Measurements from ENCODE around the gene REPS2.

Gene REPS2

DNA sequence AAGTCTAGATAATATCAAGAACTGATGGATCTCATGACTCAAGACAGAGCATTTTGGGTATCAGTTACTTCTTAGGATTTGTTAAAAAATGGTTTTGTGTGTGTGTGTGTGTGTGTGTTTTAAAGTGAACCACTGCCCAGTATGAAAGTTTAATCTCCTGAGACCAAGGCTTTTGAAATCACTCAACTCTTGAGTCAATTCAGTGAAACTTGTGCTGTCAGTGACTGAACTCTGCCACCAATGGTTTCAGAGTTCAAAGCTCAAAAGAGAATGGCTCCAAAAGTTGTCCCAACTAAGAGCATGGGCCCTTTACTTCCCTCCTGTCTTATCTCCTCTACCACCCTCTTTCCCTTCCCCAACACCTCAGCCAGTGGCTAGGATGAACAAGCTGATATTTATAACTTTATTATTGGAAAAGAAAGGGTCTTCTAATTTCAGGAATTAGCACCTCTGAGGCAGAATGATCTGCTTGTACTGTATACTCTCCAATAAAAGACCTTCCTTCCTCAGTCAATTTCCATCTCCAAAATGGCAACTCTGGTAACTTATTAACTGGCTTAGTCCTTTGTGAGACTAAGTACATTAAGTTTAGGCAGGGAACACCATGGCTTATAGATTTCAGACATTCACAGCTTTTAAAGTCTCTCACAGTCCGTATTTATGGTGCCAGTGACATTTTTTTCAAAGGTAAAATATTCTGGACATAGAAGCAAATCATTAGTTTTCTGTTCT is 152.2 kb downstream of the REPS2 start:
- DNase-seq, result no peak

DNA sequence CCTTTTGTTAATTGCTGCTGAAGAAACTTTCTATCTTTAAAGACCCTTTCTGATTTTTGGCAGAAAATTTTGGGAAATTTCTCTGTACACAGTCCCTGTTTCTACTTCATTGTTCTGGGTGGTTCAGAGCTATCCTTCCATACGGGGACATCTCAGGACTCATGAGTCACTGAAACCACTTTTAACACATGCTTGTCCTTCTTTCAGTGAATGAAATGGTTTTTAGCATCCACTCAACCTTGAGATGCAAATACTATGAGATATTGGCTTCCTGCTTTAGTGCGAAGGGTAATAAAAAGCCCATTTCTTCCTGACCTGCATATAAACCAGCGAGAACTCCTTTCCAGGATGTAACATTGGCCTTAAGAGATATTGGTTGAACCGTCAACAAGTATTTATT is 158.0 kb downstream of the REPS2 start:
- no peak for DNase-seq

- no peak for DNase-seq
These were observed 174.4 kb downstream of the REPS2 start for GRCh38 chrX:17120816-17121215.

GRCh38 chrX:17154001-17154400 is 207.5 kb downstream of the REPS2 start:
- DNase-seq, result no peak

GRCh38 chrX:17160975-17161374 is 214.5 kb downstream of the REPS2 start:
- DNase-seq, result no peak

- no peak for DNase-seq
These were observed 215.5 kb downstream of the REPS2 start for GRCh38 chrX:17161991-17162390.

GRCh38 chrX:17164079-17164478 is 217.6 kb downstream of the REPS2 start:
- no peak for DNase-seq

- no peak for DNase-seq
These were observed 218.5 kb downstream of the REPS2 start for GRCh38 chrX:17164941-17165340.

DNA sequence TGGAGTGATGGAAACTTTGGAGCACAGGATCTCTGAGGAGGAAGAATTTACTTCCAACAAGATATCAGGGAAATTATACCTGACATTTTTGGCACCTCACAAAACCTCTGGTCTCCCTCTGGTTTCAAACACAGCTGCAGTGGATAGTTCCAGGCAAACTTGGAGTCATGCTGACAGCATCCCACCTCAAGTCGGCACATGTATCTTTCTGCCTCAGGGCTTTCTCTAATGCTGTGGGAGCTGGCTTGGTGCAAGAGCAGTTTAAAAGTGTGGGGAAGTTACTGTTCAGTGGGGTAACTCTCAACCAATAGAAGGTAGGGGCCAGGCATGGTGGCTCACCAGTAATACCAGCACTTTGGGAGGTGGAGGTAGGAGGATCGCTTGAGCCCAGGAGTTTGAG is 221.5 kb downstream of the REPS2 start:
- DNase-seq, result no peak

DNA sequence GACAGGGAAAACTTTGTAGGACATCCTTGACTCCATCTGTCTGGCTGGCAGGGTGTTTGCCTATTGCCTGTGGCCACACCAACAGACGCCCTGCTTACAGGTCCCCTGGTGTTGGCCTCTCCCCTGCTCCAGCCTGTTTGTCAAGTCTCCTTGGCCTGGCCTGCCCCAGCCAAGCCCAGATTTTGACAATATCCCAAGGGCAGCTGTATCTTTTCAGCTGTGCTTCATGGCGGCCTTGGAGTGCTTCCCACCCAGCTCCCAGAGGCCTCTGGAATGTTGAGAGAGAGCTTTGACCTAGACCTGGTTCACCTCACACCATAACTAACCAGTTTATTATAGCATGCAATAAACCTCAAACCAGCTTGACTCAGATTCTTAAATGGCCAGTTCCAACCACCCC is 224.5 kb downstream of the REPS2 start:
- no peak for DNase-seq

DNA sequence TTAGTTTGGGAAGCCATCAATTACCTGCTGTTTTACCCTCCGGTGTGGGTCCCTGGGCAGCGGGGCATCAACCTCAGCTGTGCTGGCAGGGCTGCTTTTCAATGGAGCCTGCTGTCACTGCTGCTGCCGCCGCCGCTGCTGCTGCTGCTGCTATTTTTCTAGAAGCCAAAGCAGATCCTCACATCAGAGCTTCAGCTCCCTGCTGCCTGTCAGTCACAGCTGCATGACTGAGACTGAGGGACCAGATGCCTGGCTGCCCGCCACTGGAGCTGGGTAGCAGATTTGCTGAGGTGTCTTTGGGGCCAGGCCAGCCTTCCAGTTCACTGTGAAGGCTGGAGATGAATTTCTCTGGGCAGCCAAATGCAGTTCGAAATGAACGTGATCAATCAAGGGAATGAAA is 228.2 kb downstream of the REPS2 start:
- no peak for DNase-seq

GRCh38 chrX:17182317-17182716 is 235.9 kb downstream of the REPS2 start:
- no peak for DNase-seq

- DNase-seq, result no peak
These were observed 237.1 kb downstream of the REPS2 start for GRCh38 chrX:17183566-17183965.

DNA sequence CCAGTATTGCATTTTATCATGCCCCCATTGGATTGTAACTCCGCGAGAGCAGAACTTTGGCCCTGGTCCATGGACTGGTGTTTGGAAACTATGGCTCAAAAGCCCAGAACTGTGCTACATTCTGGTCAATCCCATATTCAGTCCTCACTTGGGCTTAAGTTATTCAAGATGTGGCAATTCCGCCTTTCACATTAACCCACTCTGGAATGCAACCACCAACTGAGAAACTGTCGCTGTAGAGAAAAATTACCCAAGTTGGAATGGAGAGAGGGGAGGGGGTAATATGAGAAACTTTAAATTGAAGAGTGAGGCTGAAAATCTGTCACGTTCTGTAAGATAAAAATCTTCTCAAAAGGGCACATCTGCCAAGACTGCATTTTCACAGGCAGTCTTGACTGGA is 239.0 kb downstream of the REPS2 start:
- no peak for DNase-seq

DNA sequence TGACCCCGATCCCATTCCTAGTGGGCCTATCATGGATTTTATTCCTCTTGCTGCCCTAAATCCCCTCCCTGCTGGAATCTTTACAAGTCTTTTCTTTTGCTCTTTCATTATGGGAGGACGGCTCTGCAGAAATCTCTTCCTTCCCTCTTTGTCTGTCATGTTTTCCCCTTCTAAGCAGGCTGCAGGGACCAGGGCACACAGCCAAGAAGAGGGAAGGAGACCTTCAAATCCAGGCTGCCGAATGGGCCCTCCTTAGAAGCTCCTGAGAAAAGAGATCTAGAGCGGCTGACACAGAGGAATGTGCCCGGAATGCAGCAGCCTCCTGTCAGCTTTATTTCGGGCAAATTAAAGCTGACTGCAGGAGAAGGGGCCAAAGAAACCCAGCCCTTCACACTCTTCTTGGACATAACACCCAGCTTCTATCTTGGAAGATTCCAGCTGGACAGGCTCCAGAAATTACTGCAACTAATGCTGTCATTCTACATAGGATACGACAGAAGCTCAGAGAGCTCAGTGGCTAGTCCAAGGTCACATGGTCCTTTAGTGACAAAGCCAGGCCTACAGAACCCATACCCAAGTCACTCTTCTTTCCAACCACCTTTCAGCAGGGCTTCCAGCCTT is 240.8 kb downstream of the REPS2 start:
- DNase-seq, result no peak

DNA sequence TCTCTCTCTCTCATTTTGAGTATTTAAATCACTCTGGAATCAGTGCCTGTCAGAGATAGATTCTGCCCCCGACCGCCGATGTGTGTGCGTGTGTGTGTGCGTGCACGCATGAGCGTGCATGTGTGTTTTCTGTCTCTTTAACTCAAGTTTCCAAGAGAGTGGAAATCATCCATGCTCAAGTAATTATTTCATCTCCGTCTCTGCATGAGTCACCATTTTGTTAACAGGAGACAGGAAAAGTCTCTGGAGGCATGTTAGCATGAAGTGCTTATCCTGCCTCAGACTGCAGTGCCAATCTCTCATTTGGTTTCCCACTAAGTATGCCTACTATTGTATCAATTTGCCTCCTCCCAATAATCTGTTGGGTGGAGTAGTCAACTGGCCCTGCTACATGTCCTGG is 245.6 kb downstream of the REPS2 start:
- DNase-seq, result no peak
